Measurements from ENCODE around the gene SMG6. TPM values are rescaled to one million over a fixed set of nuclear protein-coding genes. Genes with fewer than 3 reads are reported as not detected.

SMG6 gene
- total RNA-seq, 6 experiments from 2014 or later: 7.4 to 10.4 (median 8.9) TPM

- Histone ChIP-seq H3K4me3 (no peak overlapping the region), H3K4me1 (peaks cover 0 to 10% (median 0%) of the 10 kb centered on the region in 4 donors), H3K27ac (no peak overlapping the region), H3K27me3 (no peaks in the 10 kb centered on the region), H3K36me3 (peaks cover 0 to 23% (median 7%) of the 10 kb centered on the region in 4 donors), H3K9me3 (no peaks in the 10 kb centered on the region)
- intact Hi-C loops (cut with DNase I): no loop called here
- WGBS (ENCODE audit: insufficient coverage, low coverage, low lambda C conversion rate, missing lambda C conversion rate): 92% methylated on average over 19 of the region's 22 CpGs
- TF ChIP-seq CTCF (IDR thresholded peaks at IDR 0.05): no peak
- TF ChIP-seq POLR2A (IDR thresholded peaks at IDR 0.05): no peak
- DNase-seq: no peak
- no peak for ATAC-seq
Observed at GRCh38 chr17:2299756-2300155, 3.8 kb downstream of the SMG6 start.

- ATAC-seq (no peak), DNase-seq (no peak)
- no peak overlapping the region for H3K27ac ChIP-seq
- H3K4me1 ChIP-seq: peaks cover 0 to 10% (median 0%) of the 10 kb centered on the region in 4 donors
- 60% methylated on average over 1 of the region's 12 CpGs for WGBS (ENCODE audit: insufficient coverage, low coverage, low lambda C conversion rate, missing lambda C conversion rate)
- H3K9me3 ChIP-seq: no peaks in the 10 kb centered on the region
- TF ChIP-seq POLR2A (IDR thresholded peaks at IDR 0.05): no peak
- no peak for TF ChIP-seq CTCF (IDR thresholded peaks at IDR 0.05)
- H3K27me3 ChIP-seq: no peaks in the 10 kb centered on the region
- H3K4me3 ChIP-seq: no peak overlapping the region
- intact Hi-C loops (cut with DNase I): no loop called here
- H3K36me3 ChIP-seq: peaks cover 0 to 29% (median 7%) of the 10 kb centered on the region in 4 donors
Observed at GRCh38 chr17:2299136-2299535, 4.4 kb downstream of the SMG6 start.

- intact Hi-C loops (cut with DNase I): no loop called here
- no peak overlapping the region for H3K4me3 ChIP-seq
- no peak for DNase-seq
- peaks cover 0 to 47% (median 14%) of the 10 kb centered on the region in 4 donors for H3K36me3 ChIP-seq
- no peak overlapping the region for H3K27ac ChIP-seq
- ATAC-seq: no peak
- H3K27me3 ChIP-seq: no peaks in the 10 kb centered on the region
- 92% methylated on average over 5 of the region's 5 CpGs for WGBS (ENCODE audit: insufficient coverage, low coverage, low lambda C conversion rate, missing lambda C conversion rate)
- H3K9me3 ChIP-seq: no peaks in the 10 kb centered on the region
- peaks cover 0 to 3% (median 0%) of the 10 kb centered on the region in 4 donors for H3K4me1 ChIP-seq
- TF ChIP-seq CTCF (IDR thresholded peaks at IDR 0.05) (no peak), POLR2A (IDR thresholded peaks at IDR 0.05) (no peak)
Observed at GRCh38 chr17:2297023-2297422, 6.6 kb downstream of the SMG6 start.

GRCh38 chr17:2295575-2295974 lies 8.0 kb downstream of the SMG6 start:
- H3K9me3 ChIP-seq: no peaks in the 10 kb centered on the region
- DNase-seq: no peak
- no peak overlapping the region for H3K4me3 ChIP-seq
- WGBS (ENCODE audit: insufficient coverage, low coverage, low lambda C conversion rate, missing lambda C conversion rate): 63% methylated on average over 1 of the region's 1 CpG
- H3K4me1 ChIP-seq: no peaks in the 10 kb centered on the region
- H3K36me3 ChIP-seq: peaks cover 0 to 53% (median 18%) of the 10 kb centered on the region in 4 donors
- no peaks in the 10 kb centered on the region for H3K27me3 ChIP-seq
- no peak overlapping the region for H3K27ac ChIP-seq
- no peak for ATAC-seq
- intact Hi-C loops (cut with DNase I): no loop called here
- no peak for TF ChIP-seq POLR2A (IDR thresholded peaks at IDR 0.05)
- no peak for TF ChIP-seq CTCF (IDR thresholded peaks at IDR 0.05)

GRCh38 chr17:2292100-2292499 lies 11.5 kb downstream of the SMG6 start:
- Histone ChIP-seq H3K4me3 (no peak overlapping the region), H3K36me3 (peaks cover 0 to 54% (median 15%) of the 10 kb centered on the region in 4 donors), H3K4me1 (no peaks in the 10 kb centered on the region), H3K9me3 (no peaks in the 10 kb centered on the region), H3K27ac (no peak overlapping the region), H3K27me3 (no peaks in the 10 kb centered on the region)
- ATAC-seq: no peak
- TF ChIP-seq POLR2A (IDR thresholded peaks at IDR 0.05): no peak
- DNase-seq: no peak
- intact Hi-C loops (cut with DNase I): no loop called here
- 57% methylated on average over 1 of the region's 2 CpGs for WGBS (ENCODE audit: insufficient coverage, low coverage, low lambda C conversion rate, missing lambda C conversion rate)
